Stimulated activated CD8-positive, alpha-beta memory T cell treated with anti-CD3 and anti-CD28 coated beads, Interleukin-7, amount 100 ng/mL, for 48 hours (primary cell): Measurements from ENCODE around the gene PRR20G.
"Not testable (repeated sequence)": the region's sequence is repeated elsewhere in the genome, so short reads cannot be mapped to it uniquely, and the experiment has no call there.

Experiments used
- DNase-seq, 2 donors: peaks; one replicate each; pipeline ENCODE4 v3.0.0-alpha.2; 2020; ENCODE audit warnings: low read depth in 1 of 2; ENCODE audit errors: extremely low read depth in 1 of 2

PRR20G gene

DNA sequence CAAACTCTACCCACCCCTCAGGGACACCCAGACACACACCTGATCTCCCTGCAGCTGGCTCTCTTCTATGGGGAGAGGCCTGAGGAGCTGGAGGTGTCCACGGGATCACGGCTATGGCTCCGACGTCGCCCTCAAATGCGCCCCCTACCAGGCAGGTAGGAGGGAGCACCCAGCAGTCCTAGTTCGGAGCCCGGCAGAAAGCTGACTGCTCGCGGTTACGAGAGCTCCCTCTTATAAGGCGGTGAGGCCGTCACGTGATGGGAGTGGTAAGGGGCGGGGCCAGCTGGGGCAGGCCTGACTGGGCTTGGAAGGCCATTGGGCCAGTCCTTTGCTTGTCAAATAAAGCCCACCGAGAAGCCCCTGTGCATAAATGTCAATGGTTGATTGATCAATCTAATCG lies at the start of gene PRR20G:
TSS of gene PRR20G (minus strand) at position 207 of the 400 bp plus-strand sequence. CDS start 681 bp downstream, outside the sequence.
- DNase-seq, result no peak

DNA sequence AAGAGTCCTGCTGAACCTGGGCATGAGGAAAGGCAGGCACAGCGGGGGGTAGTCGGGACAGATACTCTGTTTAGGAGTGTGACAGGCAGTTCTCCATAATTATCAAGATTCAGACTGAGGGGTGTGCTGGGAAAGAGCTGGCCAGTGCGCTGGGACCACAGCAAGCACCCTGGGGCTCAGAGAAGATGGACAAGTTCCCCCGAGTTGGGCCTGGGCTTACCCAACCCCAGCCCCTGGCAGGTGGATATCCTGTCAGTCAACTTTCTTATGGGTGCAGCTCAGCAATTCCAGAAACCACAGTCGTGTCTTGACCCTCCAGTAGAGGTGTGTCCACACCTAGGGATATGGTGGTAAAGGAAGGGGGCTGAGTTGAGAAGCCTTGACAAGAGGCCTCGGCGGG lies 49.2 kb upstream of the PRR20G start:
- DNase-seq, result no peak

DNA sequence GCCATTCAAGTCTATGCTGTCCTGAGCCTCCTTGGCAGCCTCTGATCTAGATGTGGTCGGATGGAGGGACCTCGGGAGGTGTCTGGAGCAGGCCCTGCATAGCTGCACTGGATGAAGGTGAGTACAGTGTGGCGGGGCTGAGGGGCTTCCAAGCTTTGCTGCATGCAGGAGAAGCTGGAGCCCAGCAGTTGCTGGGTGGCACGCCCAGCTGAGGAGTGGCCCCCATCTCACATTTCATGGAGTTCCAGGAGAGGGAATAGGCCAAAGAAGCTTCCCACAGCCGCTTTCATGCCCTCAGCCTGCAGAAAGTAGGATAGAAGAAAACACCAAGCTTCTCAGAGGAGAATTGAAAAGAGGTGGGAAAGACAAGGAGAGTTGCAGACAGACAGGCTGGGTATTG lies 48.3 kb upstream of the PRR20G start:
- no peak for DNase-seq

DNA sequence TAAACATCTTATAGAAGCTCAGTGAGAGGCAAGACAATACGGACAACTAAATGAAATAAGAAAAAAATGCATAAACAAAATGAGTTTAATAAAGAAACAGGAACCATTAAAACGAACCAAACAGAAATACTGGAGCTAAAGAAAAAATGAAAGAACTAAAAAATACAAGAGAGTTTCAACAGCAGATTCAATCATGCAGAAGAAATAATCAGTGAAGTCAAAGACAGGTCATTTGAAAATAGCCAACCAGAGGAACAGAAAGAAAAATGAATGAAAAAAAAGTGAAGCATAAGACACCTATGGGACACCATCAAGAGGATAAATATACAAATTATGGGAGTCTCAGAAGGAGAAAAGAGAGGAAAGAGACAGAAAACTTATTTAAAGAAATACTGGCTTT lies 42.5 kb upstream of the PRR20G start:
- DNase-seq, result no peak

DNA sequence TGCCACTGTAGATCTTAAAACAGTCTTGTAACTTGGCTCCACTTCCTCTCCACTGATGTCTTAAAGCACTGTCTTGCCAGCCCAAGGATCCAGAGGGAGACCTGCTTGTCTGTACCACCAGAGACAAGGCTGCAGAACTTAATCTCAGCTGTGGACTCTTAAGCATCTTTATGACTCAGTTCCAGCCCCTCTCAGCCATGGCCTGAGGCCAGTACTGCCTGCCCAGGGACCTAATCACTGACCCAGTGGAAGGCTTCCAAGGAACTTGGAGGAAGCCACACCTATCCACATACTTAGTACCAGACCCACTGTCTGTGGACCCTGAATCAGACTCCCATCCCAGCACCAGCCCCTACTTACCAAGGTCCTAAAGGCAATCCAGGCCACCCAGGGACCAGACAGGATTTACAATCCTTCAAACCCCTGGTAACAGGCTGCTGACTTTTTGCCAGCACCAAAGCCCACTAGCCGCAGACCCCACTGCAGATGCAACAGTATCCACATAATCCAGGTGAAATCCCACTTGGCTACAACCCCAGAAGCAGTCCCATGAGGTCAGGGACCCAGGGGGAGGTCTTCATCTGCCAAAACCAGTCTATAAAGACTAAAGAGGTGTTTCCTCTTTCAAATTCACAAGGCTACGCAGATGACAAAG lies 41.9 kb upstream of the PRR20G start:
- DNase-seq, result no peak

DNA sequence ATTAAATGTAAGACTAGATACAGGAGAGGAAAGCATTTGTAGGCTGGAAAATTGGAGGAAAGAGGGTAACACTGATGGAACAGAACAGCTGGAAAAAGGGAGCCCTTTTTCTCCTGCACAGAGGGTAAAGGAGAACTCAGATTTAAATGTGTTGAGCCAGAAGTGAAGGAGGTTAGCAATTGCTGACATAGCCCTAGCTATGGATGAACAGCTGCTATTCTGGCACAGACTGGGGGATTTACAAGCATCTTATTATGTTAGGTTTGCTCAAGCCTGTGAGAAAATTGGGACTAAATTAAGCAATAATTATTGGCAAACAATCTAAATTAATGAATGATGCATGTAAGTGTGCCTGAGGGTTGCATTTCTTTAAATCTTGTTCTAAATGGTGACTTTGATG lies 40.6 kb upstream of the PRR20G start:
- no peak for DNase-seq

DNA sequence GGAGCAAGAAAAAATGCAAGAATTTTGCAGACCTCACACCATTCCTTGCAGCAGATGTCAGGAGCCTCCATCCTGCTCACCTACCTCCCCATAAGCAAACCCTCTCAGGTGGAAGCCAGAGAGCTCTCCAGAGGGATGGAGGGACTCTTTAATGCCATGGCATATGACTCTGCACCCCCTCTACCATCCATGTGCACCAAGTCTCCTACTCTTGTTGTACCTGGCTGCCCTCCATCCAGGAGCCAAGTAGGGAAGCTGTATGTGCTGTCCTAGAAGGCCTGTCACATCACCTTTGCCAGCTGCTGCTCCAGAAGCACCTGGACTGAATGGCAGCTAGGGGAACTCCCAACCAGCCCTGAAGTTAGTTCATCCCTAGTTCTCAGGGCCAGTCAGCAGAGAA lies 38.5 kb upstream of the PRR20G start:
- no peak for DNase-seq

DNA sequence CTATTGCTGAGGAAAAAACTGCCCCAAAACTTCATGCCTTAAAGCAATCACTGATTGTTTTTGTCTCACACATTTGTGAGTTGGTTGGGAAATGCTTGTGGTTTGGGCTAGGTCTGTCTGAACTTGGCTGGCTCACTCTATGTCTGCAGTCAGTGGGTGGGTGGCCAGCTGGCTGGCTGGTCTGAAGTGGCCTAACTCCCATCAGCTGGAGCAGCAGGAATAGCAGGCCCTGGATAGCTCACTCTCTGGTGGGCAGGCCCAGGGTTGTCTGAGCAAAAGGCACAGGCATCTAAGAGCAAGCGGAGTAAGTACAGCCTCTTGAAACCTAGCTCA lies 37.7 kb upstream of the PRR20G start:
- DNase-seq, result no peak

DNA sequence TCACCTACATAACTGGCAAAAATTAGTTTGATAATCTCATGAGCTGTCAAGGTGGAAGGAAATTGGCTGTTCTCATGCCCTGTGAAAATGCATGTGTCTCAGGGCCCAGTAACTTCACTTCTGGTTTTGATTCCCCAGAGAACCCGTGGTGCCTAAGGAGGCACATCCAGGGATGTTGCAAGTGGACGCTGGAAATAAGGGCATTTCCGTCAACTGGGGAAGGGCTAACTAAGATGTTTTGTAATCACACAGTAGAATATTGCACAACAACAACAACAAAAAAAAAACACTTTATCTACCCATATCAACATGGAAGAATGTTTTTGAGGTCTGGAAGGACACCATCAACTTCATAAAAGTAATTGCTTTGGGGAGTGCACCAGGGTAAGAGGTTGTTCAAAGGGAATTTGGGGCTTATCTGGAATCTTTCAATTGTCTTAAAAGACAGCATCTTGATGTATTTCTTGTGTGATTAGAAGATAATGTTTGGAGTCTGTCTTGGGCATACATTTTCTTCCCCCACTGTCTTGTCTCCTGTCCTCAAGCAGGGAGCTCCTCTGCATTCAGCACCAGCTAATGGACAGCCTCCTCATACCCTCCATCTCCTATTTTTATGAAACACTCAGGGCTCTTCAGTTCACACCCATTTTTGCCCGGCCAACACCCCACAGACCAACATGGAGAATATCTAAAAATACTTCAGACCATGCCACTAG lies 37.2 kb upstream of the PRR20G start:
- no peak for DNase-seq

DNA sequence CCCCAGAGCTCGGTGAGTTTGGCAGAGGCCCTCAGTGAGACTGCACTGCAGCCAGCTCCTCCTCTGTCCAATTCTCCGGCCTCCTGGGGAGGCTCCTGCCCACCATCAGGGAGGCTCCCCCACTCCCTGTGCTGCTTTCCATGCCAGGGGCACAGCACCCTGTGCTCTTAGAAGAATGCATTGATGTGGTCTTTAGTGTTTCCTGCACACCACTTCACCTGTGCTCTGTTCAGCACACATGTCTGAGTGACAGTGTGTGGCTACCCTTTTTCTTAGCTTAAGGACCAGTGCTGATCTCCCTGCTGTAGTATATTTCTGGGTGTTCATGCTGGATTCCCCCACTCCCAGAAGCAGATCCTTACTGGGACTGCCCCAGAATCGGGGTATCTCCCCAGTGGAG lies 36.2 kb upstream of the PRR20G start:
- no peak for DNase-seq

DNA sequence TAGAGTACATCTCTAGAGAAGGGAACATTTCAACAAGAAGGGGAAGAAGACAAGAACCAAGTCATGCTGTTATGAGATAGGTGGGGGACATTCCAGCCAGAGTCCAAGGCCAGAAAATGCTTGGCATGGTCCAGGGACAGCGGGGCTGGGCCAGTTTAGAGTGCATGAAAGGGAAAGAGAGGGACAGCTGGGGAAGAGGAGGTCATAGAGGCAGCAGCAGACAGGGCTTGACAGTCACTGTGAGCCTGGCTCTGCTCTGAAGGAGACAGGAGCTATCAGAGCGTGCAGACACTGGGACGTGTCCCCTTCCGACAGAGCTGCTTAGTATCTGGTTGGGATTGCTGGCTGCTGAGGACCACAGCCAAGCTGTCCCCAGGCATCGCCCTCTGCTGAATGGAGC lies 35.7 kb upstream of the PRR20G start:
- no peak for DNase-seq

DNA sequence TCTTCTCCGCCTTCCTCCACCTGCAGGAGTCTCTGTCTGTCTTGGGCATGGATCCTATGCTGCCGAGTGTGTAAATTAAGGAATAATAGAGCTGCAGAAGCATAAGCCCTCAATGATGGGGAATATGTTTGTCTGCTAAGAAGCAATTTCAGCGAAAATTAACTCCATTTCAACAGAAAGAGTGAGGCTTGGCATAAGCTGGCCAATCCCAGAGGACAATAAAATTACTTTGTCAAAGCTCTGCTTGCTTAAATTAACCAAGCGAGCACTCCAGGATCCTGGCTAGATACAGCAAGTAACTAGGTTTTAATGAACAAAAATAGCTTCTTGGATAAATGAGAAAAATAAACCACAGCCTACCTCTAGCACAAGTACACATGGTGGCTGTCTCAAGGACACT lies 33.5 kb upstream of the PRR20G start:
- DNase-seq, result no peak

DNA sequence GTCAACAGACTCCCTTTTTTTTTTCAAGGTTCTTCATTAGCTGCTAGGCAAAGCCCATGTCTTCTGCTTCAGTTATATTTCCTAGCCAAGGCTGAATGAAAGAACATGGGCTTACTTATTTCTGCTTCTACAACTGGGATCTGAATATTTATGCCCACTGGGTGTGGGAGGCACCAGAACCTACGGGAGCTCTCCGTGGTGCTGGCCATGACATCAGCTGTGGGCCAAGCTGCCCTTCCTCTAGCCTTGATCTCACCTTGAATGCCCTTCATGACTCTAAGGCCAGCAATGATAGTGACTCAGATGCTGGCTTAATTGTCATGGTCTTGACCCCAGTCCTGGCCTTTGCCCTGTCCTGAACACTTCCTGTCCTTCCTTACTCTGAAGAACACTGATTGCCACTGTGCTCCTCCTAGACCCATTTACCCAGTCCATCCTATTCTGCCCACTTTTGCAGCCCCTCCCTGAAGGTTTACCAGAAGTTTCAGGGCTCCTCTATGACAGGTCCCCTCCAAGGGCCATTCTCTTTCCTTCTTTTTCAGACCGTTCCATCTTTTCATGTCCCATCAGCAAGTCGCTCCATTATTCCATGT lies 32.8 kb upstream of the PRR20G start:
- DNase-seq, result no peak

DNA sequence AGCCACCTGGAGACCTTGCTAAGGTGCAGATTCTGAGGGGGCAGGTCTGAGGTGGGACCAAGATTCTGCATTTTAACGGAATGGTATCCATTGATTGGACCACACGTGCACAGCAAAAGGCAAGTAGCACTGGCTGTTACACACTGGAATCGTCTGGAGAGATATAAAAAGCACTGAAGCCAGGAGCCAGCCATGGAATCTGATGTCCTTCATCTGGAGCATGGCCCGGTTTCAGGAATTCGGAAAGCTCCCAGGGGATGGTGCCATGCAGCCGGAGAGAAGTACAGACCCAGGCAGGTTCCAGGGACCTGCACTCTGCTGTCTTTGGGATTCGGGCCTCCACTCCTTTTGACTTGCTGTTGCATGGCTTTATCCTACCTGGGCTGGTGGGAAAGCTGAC lies 28.8 kb upstream of the PRR20G start:
- DNase-seq, result no peak

DNA sequence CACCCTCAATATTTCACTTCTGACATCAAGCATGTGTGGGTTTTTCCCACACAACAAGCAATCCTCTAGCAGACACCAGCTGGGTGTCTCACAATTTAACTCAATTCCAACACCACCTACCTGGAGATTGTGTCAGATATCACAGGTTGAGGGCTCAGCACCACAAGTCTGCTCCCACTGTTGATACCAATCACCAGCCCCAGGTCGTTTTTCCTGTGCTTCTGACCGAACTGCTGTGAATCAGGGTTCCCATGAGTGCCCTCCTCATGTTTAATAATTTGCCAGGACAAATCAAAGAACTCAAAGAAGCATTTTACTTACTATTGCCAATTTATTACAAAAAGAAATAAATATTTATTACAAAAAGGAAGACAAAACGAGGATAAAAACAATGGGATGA lies 25.0 kb upstream of the PRR20G start:
- DNase-seq, result no peak

DNA sequence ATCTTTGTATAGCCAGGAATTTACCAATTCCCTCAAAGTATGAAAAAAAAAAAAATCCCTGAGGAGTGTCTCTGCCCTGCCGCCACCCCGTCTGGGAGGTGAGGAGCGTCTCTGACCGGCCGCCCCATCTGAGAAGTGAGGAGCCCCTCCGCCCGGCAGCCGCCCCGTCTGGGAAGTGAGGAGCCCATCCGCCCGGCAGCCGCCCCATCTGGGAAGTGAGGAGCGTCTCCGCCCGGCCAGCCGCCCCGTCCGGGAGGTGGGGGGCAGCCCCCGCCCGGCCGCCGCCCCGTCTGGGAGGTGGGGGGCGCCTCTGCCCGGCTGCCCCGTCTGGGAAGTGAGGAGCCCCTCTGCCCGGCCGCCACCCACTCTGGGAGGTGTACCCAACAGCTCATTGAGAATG lies 21.0 kb upstream of the PRR20G start:
- DNase-seq, result not testable (repeated sequence)

DNA sequence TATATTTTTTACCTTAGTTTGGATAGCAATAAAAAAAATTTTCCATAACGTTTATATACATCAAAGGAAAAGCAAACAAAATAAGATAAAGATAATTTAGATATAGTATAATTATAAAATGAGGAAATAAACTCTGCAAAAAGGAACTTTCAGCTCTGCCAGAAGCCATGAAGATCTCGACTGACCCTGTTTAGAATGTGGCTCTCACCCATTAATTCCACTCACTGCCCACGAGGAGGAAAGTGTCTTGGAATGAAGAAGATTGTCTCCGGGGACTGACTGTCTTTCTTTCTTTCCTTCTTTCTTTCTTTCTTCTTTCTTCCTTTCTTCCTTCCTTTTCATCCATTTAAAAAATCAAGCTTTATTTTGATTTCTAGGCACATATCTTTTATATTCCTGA lies 20.1 kb upstream of the PRR20G start:
- DNase-seq, result no peak

DNA sequence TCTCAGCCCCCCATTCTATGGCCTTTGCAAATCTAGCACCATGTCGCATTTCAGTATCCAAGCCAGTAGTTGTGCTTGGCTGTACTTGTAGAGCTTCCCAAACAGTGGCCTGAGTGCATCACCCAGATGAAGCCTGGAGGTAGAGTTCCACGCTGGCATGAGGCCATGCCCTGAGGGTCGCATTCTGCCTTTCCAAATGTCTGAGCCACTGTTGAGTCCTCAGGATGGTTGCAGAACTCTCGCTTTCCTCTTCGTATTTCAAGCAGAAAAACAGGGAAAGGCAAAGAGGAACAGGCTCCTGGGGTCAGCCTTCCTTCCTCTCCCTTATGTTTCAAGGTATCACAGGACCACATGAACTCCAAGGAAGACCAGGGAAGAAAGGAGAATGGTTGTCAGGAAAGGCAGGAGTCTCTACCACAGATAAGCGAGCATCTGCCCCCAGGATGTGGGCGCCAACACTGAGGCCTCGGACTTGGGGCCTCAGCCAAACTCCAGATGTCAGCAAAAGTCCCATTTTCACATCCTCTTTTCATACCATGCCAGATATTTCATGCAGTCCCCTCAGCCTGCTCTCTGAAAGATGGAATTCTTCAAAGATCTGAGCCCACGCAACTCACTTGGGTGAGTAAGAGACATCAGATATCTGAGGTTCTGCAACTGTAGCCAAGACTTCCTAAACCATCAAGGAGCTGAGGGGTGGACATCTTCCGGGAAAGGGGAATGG lies 19.4 kb upstream of the PRR20G start:
- no peak for DNase-seq

DNA sequence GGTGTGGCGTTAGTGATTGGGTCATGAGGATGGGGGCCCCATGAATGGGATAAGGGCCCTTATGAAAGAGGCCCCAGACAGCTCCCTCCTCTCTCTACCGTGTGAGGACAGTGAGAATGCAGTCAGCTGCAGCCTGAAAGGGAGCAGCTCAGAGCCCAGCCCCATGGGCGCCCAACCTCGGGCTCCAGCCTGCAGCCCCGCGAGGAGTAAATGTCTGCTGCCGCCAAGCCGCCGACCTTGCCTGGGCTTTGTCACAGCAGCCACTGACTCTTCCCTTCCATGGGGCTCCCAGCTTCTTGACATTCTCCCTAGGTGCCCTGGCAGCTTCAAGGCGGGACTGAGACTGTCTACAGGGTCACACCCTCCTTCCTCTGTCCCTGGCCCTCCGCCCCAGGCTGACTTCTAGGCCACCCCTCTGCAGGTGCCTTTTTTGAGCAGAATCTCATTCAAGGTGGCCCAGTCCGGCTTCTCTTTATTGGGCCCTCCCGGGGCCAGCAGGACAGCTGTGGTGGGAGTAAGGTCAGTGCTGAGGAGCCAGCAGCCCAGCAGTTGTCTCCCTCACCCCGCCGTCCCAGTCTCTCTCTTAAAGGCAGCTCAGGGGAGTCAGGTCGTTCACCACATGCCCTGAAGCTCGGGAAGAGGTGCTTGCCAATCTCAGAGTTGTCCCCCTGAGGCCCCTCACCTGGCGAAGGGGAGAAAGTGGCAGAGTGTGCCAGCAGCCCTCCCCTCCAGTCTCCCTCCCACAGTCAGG lies 18.7 kb upstream of the PRR20G start:
- no peak for DNase-seq

DNA sequence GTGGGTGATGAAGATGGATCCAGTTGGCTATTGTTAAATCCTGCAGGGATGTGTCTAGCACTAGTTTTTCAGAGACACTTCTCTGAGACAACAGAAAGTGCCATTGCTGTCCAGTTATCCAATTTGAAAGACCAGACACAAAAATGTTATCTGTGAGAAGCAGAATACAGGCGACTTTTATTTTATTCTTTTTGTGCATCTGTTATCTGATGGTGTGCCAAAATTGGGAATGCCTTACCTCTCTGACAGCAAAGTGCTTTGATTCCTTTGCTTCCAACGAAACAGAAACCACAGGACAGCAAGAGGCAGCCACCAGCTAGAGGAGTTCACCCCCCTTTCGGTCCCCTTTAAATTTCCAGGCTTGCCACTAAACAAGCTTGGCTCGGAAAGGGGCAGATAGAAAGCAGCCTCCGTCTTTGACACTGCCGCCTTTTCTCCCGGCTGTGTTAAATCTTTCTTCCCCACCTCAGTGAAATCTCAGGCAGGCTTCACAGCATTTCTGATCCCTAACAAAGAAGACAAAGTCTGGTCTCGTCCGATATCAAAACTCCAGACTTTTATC lies 17.7 kb upstream of the PRR20G start:
- DNase-seq, result no peak
